Measurements from ENCODE around the gene ZFAND3.
"Not testable (repeated sequence)": the region's sequence is repeated elsewhere in the genome, so short reads cannot be mapped to it uniquely, and the experiment has no call there.

ZFAND3 gene

GRCh38 chr6:37959061-37959460 lies 139.5 kb downstream of the ZFAND3 start:
- intact Hi-C loops (cut with DNase I) = no loop called here
- no peak for DNase-seq

DNA sequence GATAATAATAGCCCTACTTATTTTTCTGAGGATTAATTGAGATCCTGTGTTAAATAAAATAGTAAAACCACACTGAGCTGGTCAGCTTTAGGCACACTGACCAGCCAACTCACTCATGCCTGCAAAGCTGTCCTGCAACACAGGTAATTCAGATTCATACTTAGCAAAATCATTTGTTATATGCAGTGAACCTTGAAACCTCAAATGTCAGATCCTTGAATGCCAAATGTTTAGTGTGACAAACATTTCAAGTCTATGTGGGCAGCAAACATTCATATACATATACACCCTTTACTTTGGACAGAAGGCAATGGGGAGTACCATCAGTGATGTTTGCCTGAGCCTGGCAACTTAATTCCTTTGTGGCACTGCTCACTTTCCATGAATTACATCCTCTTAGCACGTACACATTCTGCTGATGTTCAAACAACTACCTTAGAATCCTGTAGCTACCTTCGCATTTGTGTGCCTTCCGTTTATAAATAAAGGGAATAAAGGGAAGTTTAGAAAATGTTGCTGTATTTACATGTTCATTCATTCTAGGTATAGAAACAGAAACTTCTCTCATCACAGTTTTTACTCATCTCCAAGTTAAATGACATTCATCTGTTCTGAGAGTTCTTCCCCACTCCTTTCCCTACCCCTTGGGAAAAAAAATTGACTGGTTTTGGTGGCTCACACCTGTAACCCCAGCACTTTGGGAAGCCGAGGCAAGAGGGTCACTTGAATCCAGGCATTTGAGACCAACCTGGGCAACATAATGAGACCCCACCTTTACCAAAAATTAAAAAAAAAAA lies 140.8 kb downstream of the ZFAND3 start:
- intact Hi-C loops (cut with DNase I) = no loop called here
- DNase-seq = no peak

DNA sequence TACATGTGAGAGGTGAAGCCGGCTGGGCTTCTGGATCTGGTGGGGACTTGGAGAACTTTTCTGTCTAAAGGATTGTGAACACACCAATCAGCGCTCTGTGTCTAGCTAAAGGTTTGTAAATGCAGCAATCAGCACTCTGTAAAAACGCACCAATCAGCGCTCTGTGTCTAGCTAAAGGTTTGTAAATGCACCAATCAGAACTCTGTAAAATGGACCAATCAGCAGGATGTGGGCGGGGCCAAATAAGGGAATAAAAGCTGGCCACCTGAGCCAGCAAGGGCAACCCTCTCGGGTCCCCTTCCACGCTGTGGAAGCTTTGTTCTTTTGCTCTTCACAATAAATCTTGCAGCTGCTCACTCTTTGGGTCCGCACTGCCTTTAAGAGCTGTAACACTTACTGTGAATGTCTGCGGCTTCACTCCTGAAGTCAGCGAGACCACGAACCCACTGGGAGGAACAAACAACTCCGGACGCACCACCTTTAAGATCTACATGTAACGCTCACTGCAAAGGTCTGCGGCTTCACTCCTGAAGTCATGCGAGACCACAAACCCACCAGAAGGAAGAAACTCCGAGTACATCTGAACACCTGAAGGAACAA lies 143.1 kb downstream of the ZFAND3 start:
- DNase-seq; intact Hi-C loops (cut with DNase I): not testable (repeated sequence)

GRCh38 chr6:37965964-37966676 lies 146.6 kb downstream of the ZFAND3 start:
- intact Hi-C loops (cut with DNase I) = no loop called here
- no peak for DNase-seq

GRCh38 chr6:37966801-37967200 lies 147.3 kb downstream of the ZFAND3 start:
- intact Hi-C loops (cut with DNase I) = no loop called here
- DNase-seq = no peak

- DNase-seq = no peak
- intact Hi-C loops (cut with DNase I) = no loop called here
Measured at GRCh38 chr6:37967651-37968050, 148.1 kb downstream of the ZFAND3 start.

- no peak for DNase-seq
- intact Hi-C loops (cut with DNase I) = no loop called here
Measured at GRCh38 chr6:37971266-37971665, 151.7 kb downstream of the ZFAND3 start.

GRCh38 chr6:37971711-37972390 lies 152.3 kb downstream of the ZFAND3 start:
- intact Hi-C loops (cut with DNase I) = no loop called here
- no peak for DNase-seq

DNA sequence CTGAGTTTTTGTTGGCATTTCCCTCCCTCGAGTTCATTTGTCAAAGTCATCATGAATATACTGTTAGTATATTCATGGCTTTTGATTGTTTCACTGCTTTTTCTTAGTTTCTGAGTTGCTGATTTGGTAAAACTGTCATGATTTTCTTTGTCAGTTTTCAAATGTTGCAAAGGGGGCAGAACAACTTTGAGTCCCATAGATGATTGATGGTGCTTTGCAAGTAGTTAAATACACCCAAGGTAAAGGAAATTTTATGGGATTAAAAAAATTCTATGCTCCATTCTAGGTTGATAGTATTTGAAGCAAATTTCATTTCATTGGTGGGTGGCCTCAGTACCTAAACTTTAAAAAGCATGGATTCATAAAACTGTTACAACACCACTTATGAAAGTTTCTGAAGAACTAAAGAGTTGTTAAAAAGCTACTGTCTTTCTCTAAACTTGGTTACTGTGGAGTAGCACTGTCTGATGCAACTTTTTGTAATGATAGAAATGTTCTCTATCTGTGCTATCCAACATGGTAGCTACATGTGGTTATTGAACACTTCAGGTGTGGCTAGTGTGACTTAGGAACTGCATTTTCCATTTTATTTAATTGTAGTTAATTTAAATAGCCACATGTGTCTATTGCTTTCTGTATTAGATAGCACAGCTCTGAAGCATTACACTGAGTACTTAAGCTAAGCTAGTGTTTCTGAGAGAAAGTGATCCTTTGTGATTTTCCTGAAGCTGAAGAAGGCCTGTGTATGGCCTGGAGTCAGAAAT lies 153.6 kb downstream of the ZFAND3 start:
- no peak for DNase-seq
- intact Hi-C loops (cut with DNase I) = no loop called here

- no peak for DNase-seq
- intact Hi-C loops (cut with DNase I) = no loop called here
Measured at GRCh38 chr6:37974381-37974780, 154.9 kb downstream of the ZFAND3 start.

GRCh38 chr6:37974943-37975342 lies 155.4 kb downstream of the ZFAND3 start:
- no peak for DNase-seq
- intact Hi-C loops (cut with DNase I) = no loop called here

- intact Hi-C loops (cut with DNase I) = no loop called here
- no peak for DNase-seq
Measured at GRCh38 chr6:37977715-37978114, 158.2 kb downstream of the ZFAND3 start.

DNA sequence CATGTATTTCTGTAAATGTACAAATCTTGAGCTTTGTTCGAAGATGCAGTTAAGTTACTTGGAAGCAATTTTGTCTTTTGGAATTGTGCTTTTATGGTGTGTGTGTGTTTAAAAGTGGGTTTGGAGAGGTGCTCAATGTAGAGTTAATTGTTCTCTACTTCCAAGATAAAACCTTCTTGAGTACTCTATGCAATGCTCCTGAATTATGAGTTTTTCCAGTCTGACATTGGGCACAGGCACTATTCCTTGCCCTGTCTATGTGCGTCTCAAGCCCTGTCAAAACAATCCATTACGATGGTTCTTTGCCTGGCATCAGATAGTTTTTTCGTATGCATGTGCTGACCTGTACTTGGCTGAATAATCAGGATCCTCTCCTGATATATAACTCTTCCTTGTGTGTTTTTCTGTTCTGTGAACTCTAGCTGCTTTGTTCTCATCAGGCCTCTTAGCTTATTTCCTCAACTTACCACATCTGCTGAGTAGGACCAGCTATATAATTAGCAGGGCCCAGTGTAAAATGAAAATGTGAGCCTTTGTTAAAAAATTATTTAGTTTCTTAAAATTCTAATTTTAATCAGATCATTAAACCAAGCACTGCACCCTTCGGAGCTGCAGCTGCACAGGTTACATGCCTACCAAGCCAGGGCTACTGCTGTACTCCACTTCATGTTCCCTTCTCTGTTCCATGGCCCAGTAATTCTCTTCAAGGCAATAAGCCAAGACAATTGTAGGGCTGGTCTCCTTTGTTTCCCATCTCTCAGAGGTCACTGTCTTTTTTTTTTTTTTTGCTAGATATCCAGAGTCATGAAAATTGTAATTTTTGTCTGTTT lies 160.1 kb downstream of the ZFAND3 start:
- intact Hi-C loops (cut with DNase I) = no loop called here
- no peak for DNase-seq

DNA sequence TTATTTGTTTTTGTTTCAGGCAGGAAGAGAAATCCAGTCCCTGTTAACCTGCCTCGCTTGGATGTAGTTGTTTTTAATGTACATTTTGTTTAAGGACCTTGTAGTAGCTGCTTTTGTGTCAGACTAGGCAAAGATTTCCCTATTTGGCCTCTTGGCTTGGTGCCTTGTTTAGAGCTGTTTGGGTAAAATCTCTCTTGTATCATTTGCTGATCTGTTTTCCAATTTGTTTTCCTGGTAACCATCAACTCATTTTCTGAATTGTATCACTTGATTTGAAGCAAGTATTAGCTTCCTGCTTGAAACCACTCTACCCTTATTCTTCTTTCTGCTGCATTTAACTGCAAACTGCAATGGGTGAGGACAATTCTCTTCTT lies 160.7 kb downstream of the ZFAND3 start:
- intact Hi-C loops (cut with DNase I) = no loop called here
- DNase-seq = no peak

DNA sequence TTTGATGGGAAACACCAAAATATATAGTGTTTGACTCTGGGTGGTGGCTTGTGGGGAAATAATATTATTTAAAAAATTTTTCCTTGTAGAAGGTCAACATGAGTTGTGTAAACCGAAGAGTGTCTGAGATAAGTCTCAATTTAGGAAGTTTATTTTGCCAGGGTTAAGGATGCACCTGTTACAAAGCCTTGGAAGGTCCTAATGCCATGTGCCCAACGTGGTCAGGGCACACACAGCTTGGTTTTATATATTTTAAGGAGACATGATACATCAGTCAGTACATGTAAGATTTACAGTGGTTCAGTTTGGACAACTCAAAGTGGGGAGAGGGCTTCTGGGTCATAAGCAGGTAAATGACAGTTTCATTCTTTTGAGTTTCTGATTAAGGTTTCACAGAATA lies 162.1 kb downstream of the ZFAND3 start:
- intact Hi-C loops (cut with DNase I) = no loop called here
- no peak for DNase-seq

GRCh38 chr6:37982317-37982716 lies 162.8 kb downstream of the ZFAND3 start:
- intact Hi-C loops (cut with DNase I) = no loop called here
- no peak for DNase-seq

- intact Hi-C loops (cut with DNase I) = no loop called here
Measured at GRCh38 chr6:37983720-37984501, 164.4 kb downstream of the ZFAND3 start.

GRCh38 chr6:37984578-37984977 lies 165.1 kb downstream of the ZFAND3 start:
- no peak for DNase-seq
- intact Hi-C loops (cut with DNase I) = no loop called here

More at GRCh38 chr6:37983720-37984501, 164.4 kb downstream of the ZFAND3 start:
- DNase-seq = no peak

GRCh38 chr6:37985355-37985754 lies 165.8 kb downstream of the ZFAND3 start:
- no peak for DNase-seq
- intact Hi-C loops (cut with DNase I) = no loop called here
